Heart left ventricle (tissue), 16 donors: Measurements from ENCODE around the gene RING1. TPM values are rescaled to one million over a fixed set of nuclear protein-coding genes. Genes with fewer than 3 reads are reported as not detected.

ENCODE experiments used
- ATAC-seq, 4 donors: fragments of 200-7000 bp; cut with Tn5 transposase; one replicate each; pipeline ENCODE4 v1.9.1; 2020 to 2022; ENCODE audit warnings: moderate library complexity in 4 of 4, mild to moderate bottlenecking in 3 of 4, moderate number of reproducible peaks in 1 of 4
- DNase-seq, 5 donors: peaks; one replicate each; pipeline ENCODE4 v3.0.0-alpha.2; 2020
- H3K27ac ChIP-seq, 12 donors: fragments of 200-600 bp; sonication (generic) in 4 of 12; one replicate each; pipeline versions ENCODE4 v1.5.0 to v1.8.0; 2016 to 2022; ENCODE audit warnings: mild to moderate bottlenecking in 2 of 12
- H3K27me3 ChIP-seq, 9 donors: fragments of 200-600 bp; sonication (generic) in 2 of 9; one replicate each; pipeline versions ENCODE4 v1.5.1 to v1.8.0; 2016 to 2022; ENCODE audit warnings: mild to moderate bottlenecking in 3 of 9
- H3K36me3 ChIP-seq, 9 donors: fragments of 200-600 bp; sonication (generic) in 2 of 9; one replicate each; pipeline versions ENCODE4 v1.5.0 to v1.8.0; 2018 to 2022; ENCODE audit warnings: mild to moderate bottlenecking in 2 of 9
- H3K4me1 ChIP-seq, 12 donors: fragments of 200-600 bp; sonication (generic) in 4 of 12; one replicate each; pipeline versions ENCODE4 v1.5.0 to v1.8.0; 2016 to 2022; ENCODE audit warnings: mild to moderate bottlenecking in 3 of 12
- H3K4me3 ChIP-seq, 12 donors: fragments of 200-600 bp; sonication (generic) in 4 of 12; one replicate each; pipeline versions ENCODE4 v1.5.0 to v1.8.0; 2017 to 2022; ENCODE audit warnings: mild to moderate bottlenecking in 9 of 12, moderate library complexity in 4 of 12
- H3K9me3 ChIP-seq, 12 donors: fragments of 200-600 bp; sonication (generic) in 4 of 12; one replicate each; pipeline versions ENCODE4 v1.5.0 to v1.8.0; 2016 to 2022; ENCODE audit warnings: mild to moderate bottlenecking in 1 of 12
- CTCF ChIP-seq, 12 donors: fragments of 200-600 bp; sonication (generic) in 4 of 12; IDR thresholded peaks; one replicate each; pipeline versions ENCODE4 v1.5.0 to v1.8.0; 2018 to 2022; ENCODE audit warnings: antibody characterized with exemption in 12 of 12, mild to moderate bottlenecking in 5 of 12
- POLR2A ChIP-seq, 2 donors: fragments of 450-650 bp; IDR thresholded peaks; one replicate each; pipeline ENCODE4 v1.6.1; 2017; ENCODE audit warnings: antibody characterized with exemption in 2 of 2, mild to moderate bottlenecking in 2 of 2, moderate library complexity in 2 of 2
- WGBS, 4 donors: extraction: QIAGEN DNeasy Blood & Tissue Kit in 2 of 4; methylation state at CpG; one replicate each; pipeline versions ENCODE4 v1.1.5 to v1.1.7; 2013 to 2018; 5-methylcytosine and 5-hydroxymethylcytosine counted together
- intact Hi-C, 10 donors: fragments of 100-400 bp; cut with DNase I; formaldehyde crosslinking; loops; one replicate each; pipeline versions ENCODE4 v1.11.1 to v1.14.2; 2022
- polyA plus RNA-seq, 2 donors: library from polyadenylated mRNA; stranded (reverse); fragments of 200-250 nt; gene quantifications; one replicate each; pipeline ENCODE4 v1.2.3, GENCODE V29; 2013
- total RNA-seq, 9 donors: library from RNA; depleted of rRNA in 2 of 9; stranded (reverse); fragments of >200 nt in 2 of 9; fragmentation: NEBNext Ultra II Directional in 3 of 9; extraction: Animal tissue kit (Norgen Biotek cat#: 25700) in 3 of 9; gene quantifications; one replicate each; pipeline versions ENCODE4 v1.1.0 to v1.2.4, GENCODE V29; 2016 to 2023
- donor health status: ischemic (EF 13 %, LVEDD 7.1; RV severe dilation, severe dysfunction).
- donor health status: healthy with polysubstance abuse.
- donor health status: DM: no; HTN: yes; CAD: no.
- donor health status: DM: no; HTN: no; CAD: no.
- donor health status: ischemic (EF 25% LVEDD 6.9; RV normal size, moderate dysfunction).
- donor health status: ischemic (EF 25% LVEDD 5.7; RV mildly dilated, moderate dysfunction).
- donor health status: healthy.
- donor health status: DM: yes; HTN: yes; CAD: no.
- donor health status: ischemic (EF 35%, LVEDD 5.7; RV mildly dilated, moderate dysfunction).
- donor health status: nonischemic (EF 11% LVEDD 7.7; RV severe dilation, severe dysfunction).
- donor health status: DM: yes; HTN: yes; CAD: no.
- donor health status: PGD.
- donor health status: ischemic (EF 29% LVEDD 5.4; RV normal size, mild dysfunction).
- donor health status: nonischemic (EF 23%, LVEDD 6.1; RV moderate dilation, normal function).

RING1 gene
- total and polyA plus RNA-seq, 11 donors: 8.4 to 36.9 (median 27.3) TPM

- WGBS, 4 donors: 85 to 90% (median 89%) methylated on average over 7 to 9 of the region's 9 CpGs
- Histone ChIP-seq H3K27me3 (no peaks in the 10 kb centered on the region), H3K4me3 (no peak overlapping the region), H3K36me3 (no peaks in the 10 kb centered on the region), H3K9me3 (no peaks in the 10 kb centered on the region), H3K4me1 (no peaks in the 10 kb centered on the region), H3K27ac (no peak overlapping the region)
- intact Hi-C loops: loop anchor here in 1 of 10 donors (1.0 kb wide), 1 partner anchor 24 kb away; no protein-coding TSS in a partner anchor
- no peak for TF ChIP-seq POLR2A (IDR thresholded peaks at IDR 0.05)
- DNase-seq (no peak), ATAC-seq (no peak)
These were observed 37.9 kb upstream of the RING1 start for GRCh38 chr6:33170176-33171015.

GRCh38 chr6:33171016-33171879 is 37.1 kb upstream of the RING1 start:
- Histone ChIP-seq H3K4me1 (no peaks in the 10 kb centered on the region), H3K27me3 (no peaks in the 10 kb centered on the region), H3K4me3 (no peak overlapping the region), H3K9me3 (no peaks in the 10 kb centered on the region), H3K36me3 (no peaks in the 10 kb centered on the region), H3K27ac (no peak overlapping the region)
- intact Hi-C loops: loop anchor here in 1 of 10 donors (1.0 kb wide), 1 partner anchor 25 kb away; no protein-coding TSS in a partner anchor
- 85 to 93% (median 88%) methylated on average over 9 to 11 of the region's 11 CpGs for WGBS, 4 donors
- no peak for ATAC-seq
- DNase-seq: no peak
- TF ChIP-seq CTCF (IDR thresholded peaks at IDR 0.05): no peak
- no peak for TF ChIP-seq POLR2A (IDR thresholded peaks at IDR 0.05)

- 76 to 78% (median 77%) methylated on average over 8 of the region's 8 CpGs for WGBS, 4 donors
- no peak for DNase-seq
These were observed 36.2 kb upstream of the RING1 start for GRCh38 chr6:33171880-33172687.

More at GRCh38 chr6:33171880-33172687, 36.2 kb upstream of the RING1 start:
- TF ChIP-seq POLR2A (IDR thresholded peaks at IDR 0.05) (no peak), CTCF (IDR thresholded peaks at IDR 0.05) (no peak)
- ATAC-seq: no peak
- Histone ChIP-seq H3K4me3 (no peak overlapping the region), H3K36me3 (no peaks in the 10 kb centered on the region), H3K27me3 (no peaks in the 10 kb centered on the region), H3K9me3 (no peaks in the 10 kb centered on the region), H3K4me1 (no peaks in the 10 kb centered on the region), H3K27ac (no peak overlapping the region)
- intact Hi-C loops: loop anchor here in 1 of 10 donors (1.0 kb wide), 1 partner anchor 26 kb away; no protein-coding TSS in a partner anchor
